ENCODE results near the gene PRKG2. TPM values are rescaled to one million over a fixed set of nuclear protein-coding genes. Genes with fewer than 3 reads are reported as not detected.

PRKG2 gene
- total RNA-seq, 4 donors from 2014 or later, result 0.20 TPM; not detected in 3

DNA sequence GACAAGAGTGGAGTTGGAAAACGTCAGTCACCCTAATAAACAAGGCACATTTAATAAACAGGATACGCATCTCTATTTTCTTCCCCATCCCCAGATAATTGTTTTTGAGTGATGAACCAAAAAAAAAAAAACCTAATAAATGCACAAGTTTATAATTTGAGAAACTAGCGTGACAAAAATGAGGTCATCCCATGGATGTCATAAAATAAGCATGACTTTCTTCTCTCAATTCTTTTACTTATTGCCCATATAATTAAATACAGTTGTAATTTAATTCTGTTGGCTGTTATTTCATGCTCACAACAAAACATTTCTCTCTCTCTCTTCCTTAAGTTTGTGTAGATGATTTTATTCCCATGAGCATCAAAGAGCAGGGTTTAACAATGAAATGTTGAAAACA is 20.7 kb downstream of the PRKG2 start:
- Histone ChIP-seq H3K36me3 (no peaks in the 10 kb centered on the region), H3K9me3 (no peaks in the 10 kb centered on the region), H3K27ac (no peak overlapping the region), H3K4me3 (no peak overlapping the region), H3K27me3 (no peaks in the 10 kb centered on the region), H3K4me1 (no peaks in the 10 kb centered on the region)
- intact Hi-C loops (cut with DNase I; ENCODE audit: low total_unique reads) (no loop called here), in situ Hi-C loops (cut with MboI; ENCODE audit: low sequenced_read_pairs in 4 of 4) (no loop called here)
- ATAC-seq, result no peak
- no peak for DNase-seq
- TF ChIP-seq, protein P1, sequence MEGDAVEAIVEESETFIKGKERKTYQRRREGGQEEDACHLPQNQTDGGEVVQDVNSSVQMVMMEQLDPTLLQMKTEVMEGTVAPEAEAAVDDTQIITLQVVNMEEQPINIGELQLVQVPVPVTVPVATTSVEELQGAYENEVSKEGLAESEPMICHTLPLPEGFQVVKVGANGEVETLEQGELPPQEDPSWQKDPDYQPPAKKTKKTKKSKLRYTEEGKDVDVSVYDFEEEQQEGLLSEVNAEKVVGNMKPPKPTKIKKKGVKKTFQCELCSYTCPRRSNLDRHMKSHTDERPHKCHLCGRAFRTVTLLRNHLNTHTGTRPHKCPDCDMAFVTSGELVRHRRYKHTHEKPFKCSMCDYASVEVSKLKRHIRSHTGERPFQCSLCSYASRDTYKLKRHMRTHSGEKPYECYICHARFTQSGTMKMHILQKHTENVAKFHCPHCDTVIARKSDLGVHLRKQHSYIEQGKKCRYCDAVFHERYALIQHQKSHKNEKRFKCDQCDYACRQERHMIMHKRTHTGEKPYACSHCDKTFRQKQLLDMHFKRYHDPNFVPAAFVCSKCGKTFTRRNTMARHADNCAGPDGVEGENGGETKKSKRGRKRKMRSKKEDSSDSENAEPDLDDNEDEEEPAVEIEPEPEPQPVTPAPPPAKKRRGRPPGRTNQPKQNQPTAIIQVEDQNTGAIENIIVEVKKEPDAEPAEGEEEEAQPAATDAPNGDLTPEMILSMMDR (IDR thresholded peaks at IDR 0.05 in 4 of 5, conservative IDR thresholded peaks at IDR 0.05 in 1 of 5), result no peak
- TF ChIP-seq POLR2A (IDR thresholded peaks at IDR 0.05), result no peak

DNA sequence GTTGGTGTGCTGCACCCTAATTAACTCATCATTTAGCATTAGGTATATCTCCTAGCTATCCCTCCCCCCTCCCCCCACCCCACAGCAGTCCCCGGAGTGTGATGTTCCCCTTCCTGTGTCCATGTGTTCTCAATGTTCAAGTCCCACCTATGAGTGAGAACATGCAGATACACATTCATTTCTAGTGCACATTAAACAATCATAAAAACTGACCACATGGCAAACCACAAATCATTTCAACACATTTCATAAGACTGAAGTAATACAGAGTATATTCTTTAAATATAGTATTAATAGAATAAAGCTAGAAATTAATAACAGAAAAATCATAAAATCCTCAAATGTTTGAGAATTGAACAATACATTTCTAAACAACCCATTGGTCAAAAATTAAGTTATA is 34.1 kb downstream of the PRKG2 start:
- Histone ChIP-seq H3K36me3 (no peaks in the 10 kb centered on the region), H3K4me1 (no peaks in the 10 kb centered on the region), H3K27ac (no peak overlapping the region), H3K9me3 (no peaks in the 10 kb centered on the region), H3K4me3 (no peak overlapping the region), H3K27me3 (no peaks in the 10 kb centered on the region)
- intact Hi-C loops (cut with DNase I; ENCODE audit: low total_unique reads) (no loop called here), in situ Hi-C loops (cut with MboI; ENCODE audit: low sequenced_read_pairs in 4 of 4) (no loop called here)
- no peak for ATAC-seq
- no peak for TF ChIP-seq POLR2A (IDR thresholded peaks at IDR 0.05)
- TF ChIP-seq, protein P1 (IDR thresholded peaks at IDR 0.05 in 4 of 5, conservative IDR thresholded peaks at IDR 0.05 in 1 of 5), result no peak
- DNase-seq, result no peak

DNA sequence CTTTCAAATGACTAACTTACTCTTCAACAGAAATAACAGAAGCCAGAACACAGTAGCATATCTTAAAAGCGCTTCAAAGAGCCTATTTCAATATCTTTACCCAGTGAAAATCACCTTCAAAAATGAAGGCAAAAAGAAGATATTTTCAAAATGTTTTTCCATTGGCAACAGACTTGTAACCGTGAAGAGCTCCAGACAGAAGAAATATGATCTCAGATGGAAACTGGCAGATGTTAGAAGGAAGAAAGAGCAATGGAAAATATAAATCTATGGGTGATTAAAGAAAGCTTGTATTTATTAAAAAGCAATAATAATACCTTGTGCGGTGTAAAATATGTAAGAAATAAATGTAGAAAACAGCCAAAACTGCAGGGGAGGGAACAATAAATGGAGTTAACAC is 35.7 kb downstream of the PRKG2 start:
- Histone ChIP-seq H3K27ac (no peak overlapping the region), H3K9me3 (no peaks in the 10 kb centered on the region), H3K27me3 (no peaks in the 10 kb centered on the region), H3K4me1 (no peaks in the 10 kb centered on the region), H3K36me3 (no peaks in the 10 kb centered on the region), H3K4me3 (no peak overlapping the region)
- DNase-seq (no peak), ATAC-seq (no peak)
- intact Hi-C loops (cut with DNase I; ENCODE audit: low total_unique reads), result no loop called here
- in situ Hi-C loops (cut with MboI; ENCODE audit: low sequenced_read_pairs in 4 of 4), result no loop called here
- TF ChIP-seq POLR2A (IDR thresholded peaks at IDR 0.05), result no peak
- TF ChIP-seq, protein P1 (IDR thresholded peaks at IDR 0.05 in 4 of 5, conservative IDR thresholded peaks at IDR 0.05 in 1 of 5), result no peak

GRCh38 chr4:81173213-81173612 is 41.8 kb downstream of the PRKG2 start:
- no peak for TF ChIP-seq POLR2A (IDR thresholded peaks at IDR 0.05)
- TF ChIP-seq, protein P1 (IDR thresholded peaks at IDR 0.05 in 4 of 5, conservative IDR thresholded peaks at IDR 0.05 in 1 of 5), result no peak
- Histone ChIP-seq H3K4me3 (no peak overlapping the region), H3K27me3 (no peaks in the 10 kb centered on the region), H3K9me3 (no peaks in the 10 kb centered on the region), H3K27ac (no peak overlapping the region), H3K4me1 (no peaks in the 10 kb centered on the region), H3K36me3 (no peaks in the 10 kb centered on the region)
- in situ Hi-C loops (cut with MboI; ENCODE audit: low sequenced_read_pairs in 4 of 4) (no loop called here), intact Hi-C loops (cut with DNase I; ENCODE audit: low total_unique reads) (no loop called here)
- ATAC-seq (no peak), DNase-seq (no peak)

GRCh38 chr4:81166458-81167160 is 48.4 kb downstream of the PRKG2 start:
- Histone ChIP-seq H3K36me3 (no peaks in the 10 kb centered on the region), H3K9me3 (no peaks in the 10 kb centered on the region), H3K27me3 (no peaks in the 10 kb centered on the region), H3K4me1 (no peaks in the 10 kb centered on the region), H3K4me3 (no peak overlapping the region), H3K27ac (no peak overlapping the region)
- in situ Hi-C loops (cut with MboI; ENCODE audit: low sequenced_read_pairs in 4 of 4), result no loop called here
- TF ChIP-seq, protein P1 (IDR thresholded peaks at IDR 0.05 in 4 of 5, conservative IDR thresholded peaks at IDR 0.05 in 1 of 5), result no peak
- no peak for TF ChIP-seq POLR2A (IDR thresholded peaks at IDR 0.05)
- intact Hi-C loops (cut with DNase I; ENCODE audit: low total_unique reads), result no loop called here
- DNase-seq (no peak), ATAC-seq (no peak)
